H1 (cell line): ENCODE data around the gene DRAP1.

Source experiments
- BRCA1 ChIP-seq: IDR thresholded peaks from 2 replicates; pipeline ENCODE4 v1.6.1; 2012; ENCODE audit warnings: low read depth, low read length, improper control_type of control experiment
- JUN ChIP-seq: IDR thresholded peaks from 2 replicates; pipeline ENCODE4 v1.6.1; 2011; ENCODE audit warnings: low read depth, mild to moderate bottlenecking, improper control_type of control experiment, low read length
- TAF1 ChIP-seq: IDR thresholded peaks from 2 replicates; pipeline ENCODE4 v1.6.1; 2011; ENCODE audit warnings: mild to moderate bottlenecking, low read depth, low read length
- USF2 ChIP-seq: IDR thresholded peaks from 2 replicates; pipeline ENCODE4 v1.6.1; 2011; ENCODE audit warnings: low read length, improper control_type of control experiment
- TF ChIP-seq, protein P1 (sequence below), 3 experiments: IDR thresholded peaks; 1 replicate in 2 of 3; 2 replicates in 1 of 3; pipeline versions ENCODE4 v1.5.1 to v1.6.1; 2011; ENCODE audit warnings: low read length in 3 of 3, mild to moderate bottlenecking in 3 of 3, inconsistent platforms in 2 of 3, low read depth in 1 of 3, moderate library complexity in 1 of 3; ENCODE audit not compliant: insufficient read depth in 1 of 3; ENCODE audit errors: control extremely low read depth in 1 of 3

DNA sequence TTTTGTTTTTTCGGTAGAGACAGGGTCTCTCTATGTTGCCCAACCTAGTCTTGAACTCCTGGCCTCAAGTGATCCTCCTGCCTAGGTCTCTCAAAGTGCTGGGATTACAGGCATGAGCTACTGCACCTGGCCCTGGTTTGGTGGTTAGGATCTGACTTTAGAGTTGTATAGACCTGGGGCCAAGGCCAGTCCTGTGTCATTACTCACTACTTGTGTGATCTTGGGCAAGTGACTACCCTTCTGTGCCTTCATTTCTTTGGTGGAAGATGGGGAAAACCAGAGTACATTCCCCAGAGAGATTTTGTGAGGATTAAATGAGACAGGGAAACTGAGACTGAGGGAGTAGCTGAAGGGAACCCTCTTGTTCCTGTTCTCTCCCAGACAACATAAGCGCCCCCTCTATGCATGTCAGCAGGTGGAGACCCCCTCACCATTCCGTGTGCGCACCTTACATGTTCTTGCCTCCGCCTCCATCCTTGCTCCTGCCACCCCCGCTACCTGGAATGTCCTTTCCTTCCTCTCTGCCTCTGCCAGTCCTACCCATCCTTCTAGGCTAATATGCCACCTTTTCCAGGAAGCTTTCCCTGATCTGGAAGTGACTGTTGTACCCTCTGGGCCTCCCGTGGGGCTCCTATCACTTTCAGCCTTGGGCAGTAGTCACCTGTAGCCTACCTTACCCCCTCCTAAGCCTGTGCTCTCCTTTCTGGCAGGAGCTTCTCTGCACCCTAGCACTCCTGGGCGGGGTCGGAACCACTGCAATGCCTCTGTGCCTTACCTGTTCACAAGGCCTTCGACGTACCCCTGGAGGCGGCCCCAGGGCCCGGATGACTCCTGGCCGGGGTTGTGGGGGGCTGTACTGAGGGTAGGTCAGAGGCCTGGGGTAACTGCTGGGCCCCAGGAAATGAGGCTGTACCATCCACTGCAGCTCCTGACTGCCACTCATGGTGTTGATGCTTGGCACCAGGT lies 22.9 kb upstream of the DRAP1 start:
- TF ChIP-seq USF2 (no peak), BRCA1 (no peak), TAF1 (no peak), JUN (no peak)
- TF ChIP-seq, protein P1, sequence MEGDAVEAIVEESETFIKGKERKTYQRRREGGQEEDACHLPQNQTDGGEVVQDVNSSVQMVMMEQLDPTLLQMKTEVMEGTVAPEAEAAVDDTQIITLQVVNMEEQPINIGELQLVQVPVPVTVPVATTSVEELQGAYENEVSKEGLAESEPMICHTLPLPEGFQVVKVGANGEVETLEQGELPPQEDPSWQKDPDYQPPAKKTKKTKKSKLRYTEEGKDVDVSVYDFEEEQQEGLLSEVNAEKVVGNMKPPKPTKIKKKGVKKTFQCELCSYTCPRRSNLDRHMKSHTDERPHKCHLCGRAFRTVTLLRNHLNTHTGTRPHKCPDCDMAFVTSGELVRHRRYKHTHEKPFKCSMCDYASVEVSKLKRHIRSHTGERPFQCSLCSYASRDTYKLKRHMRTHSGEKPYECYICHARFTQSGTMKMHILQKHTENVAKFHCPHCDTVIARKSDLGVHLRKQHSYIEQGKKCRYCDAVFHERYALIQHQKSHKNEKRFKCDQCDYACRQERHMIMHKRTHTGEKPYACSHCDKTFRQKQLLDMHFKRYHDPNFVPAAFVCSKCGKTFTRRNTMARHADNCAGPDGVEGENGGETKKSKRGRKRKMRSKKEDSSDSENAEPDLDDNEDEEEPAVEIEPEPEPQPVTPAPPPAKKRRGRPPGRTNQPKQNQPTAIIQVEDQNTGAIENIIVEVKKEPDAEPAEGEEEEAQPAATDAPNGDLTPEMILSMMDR (IDR thresholded peaks at IDR 0.05; ENCODE audit: control extremely low read depth in 1 of 3, insufficient read depth in 1 of 3, low read depth in 1 of 3, low read length in 3 of 3): no peak
